ENCODE measurements around the gene SDC4.
"Not testable (repeated sequence)": the region's sequence is repeated elsewhere in the genome, so short reads cannot be mapped to it uniquely, and the experiment has no call there.

The SDC4 gene

DNA sequence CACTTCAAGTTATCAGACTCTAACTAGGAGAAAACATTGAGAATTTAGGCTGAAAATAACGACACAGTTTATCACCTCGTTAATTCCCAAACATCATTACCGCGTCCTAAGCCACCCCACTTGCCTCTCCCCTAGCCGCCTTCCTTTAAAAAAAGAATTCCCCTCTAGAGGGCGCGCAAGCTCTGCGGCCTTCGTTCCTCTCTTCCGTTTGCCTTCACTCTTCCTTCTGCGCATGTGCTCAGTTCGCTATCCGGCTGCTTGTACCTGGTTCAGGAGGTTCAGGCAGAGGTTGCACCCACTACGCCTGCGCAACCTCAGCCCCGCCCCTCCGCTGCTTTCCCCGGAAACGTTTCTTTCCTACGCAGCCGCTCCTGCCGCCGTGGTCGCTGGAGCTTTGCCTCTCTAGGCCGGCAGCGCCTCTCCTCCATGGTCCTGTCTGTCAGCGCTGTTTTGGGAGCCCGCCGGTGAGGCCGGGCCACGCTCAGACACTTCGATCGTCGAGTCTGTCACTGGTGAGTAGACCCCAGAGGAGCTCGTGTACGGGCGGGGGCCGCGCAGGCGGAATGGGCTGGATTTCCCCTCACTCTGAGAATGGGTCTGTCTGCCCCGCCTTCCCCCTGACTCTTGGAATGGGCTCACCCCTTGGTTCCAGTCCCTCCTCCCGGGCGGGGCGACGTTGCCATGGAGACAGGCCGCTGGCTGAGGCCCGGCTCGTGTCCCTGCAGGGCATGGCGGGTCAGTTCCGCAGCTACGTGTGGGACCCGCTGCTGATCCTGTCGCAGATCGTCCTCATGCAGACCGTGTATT, 14.8 kb upstream of the SDC4 start, which contains the start of gene SYS1:
Gene SYS1 (plus strand): TSS at position 353 of the 807 bp plus-strand sequence. CDS start 376 bp downstream, at position 729.
- no peaks in the 10 kb centered on the region for H3K9me3 ChIP-seq (ENCODE audit: control insufficient read depth, insufficient read depth, low read length)
- H3K9ac ChIP-seq (ENCODE audit: low read depth, low read length): peak within 1 kb of the TSS; percentile 93
- H3K27me3 ChIP-seq (ENCODE audit: control insufficient read depth, insufficient read depth, low read length): no peaks in the 10 kb centered on the region
- peak within 1 kb of the TSS; percentile 96 for H3K4me3 ChIP-seq (ENCODE audit: low read depth, low read length)
- peaks cover 15% of the 10 kb centered on the region for H3K36me3 ChIP-seq (ENCODE audit: control insufficient read depth, insufficient read depth, low read length)
- H3K4me1 ChIP-seq (ENCODE audit: control insufficient read depth, insufficient read depth, low read length): peaks cover 12% of the 10 kb centered on the region

DNA sequence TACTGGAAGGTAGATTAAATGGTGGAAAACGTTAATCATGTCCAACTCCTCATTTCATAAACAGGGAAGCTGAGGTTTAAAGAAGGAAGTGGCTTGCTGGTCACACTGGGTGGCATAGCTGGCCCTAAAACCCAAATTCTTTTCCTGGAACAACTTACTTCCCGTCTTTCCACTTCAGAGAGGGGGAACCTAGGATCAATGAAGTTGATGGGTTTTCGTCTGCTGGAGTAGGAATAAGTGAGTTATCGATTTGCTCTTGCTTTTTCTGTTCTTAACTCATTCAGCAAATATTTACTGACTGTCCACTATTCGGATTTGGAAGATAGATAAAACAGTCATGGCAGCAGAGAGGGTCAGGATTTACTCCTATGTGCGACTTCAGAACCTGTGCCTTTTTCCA, 13.6 kb upstream of the SDC4 start:
- no peaks in the 10 kb centered on the region for H3K9me3 ChIP-seq (ENCODE audit: control insufficient read depth, insufficient read depth, low read length)
- no peak overlapping the region for H3K4me3 ChIP-seq (ENCODE audit: low read depth, low read length)

DNA sequence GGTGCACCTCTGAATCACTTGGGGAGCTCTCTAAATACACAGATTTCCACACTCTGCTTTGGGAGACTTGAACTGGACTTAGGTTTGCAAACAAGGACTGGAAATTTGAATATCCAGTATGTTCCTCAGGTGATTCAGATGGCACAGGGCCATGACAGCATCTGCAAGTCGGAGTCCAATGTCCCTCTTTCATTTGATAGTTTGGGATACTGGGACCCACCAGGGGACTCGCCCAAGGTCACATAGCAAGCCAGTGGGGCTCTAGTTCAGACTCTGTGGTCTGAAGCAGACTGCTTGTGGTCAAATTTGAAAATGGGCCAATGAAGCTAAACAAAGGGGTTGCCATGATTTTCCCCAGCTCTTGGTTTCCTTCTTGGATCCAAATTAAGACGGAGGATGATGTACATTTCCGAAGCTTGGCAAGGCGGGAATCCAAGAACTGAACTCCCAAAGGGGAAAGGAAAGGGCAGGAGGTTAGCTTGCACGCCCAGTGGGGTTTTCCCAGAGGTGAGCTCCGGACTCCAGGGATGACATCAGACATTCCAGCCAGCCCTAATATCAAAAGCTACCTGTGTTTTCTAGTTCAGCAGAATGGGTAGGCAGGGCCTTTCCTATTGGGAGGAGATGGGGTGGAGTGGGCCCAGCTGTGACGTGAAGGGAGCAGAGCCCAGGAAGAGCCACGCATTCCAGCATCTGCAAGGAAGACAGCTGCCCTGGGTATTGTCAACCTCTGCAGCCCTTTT, 11.4 kb upstream of the SDC4 start:
- Histone ChIP-seq H3K4me1 (ENCODE audit: control insufficient read depth, insufficient read depth, low read length) (peaks cover 13% of the 10 kb centered on the region), H3K9me3 (ENCODE audit: control insufficient read depth, insufficient read depth, low read length) (no peaks in the 10 kb centered on the region), H3K27me3 (ENCODE audit: control insufficient read depth, insufficient read depth, low read length) (no peaks in the 10 kb centered on the region), H3K36me3 (ENCODE audit: control insufficient read depth, insufficient read depth, low read length) (no peaks in the 10 kb centered on the region), H3K4me3 (ENCODE audit: low read depth, low read length) (no peak overlapping the region), H3K9ac (ENCODE audit: low read depth, low read length) (no peak overlapping the region)

More for the DNA sequence above, 13.6 kb upstream of the SDC4 start:
- Histone ChIP-seq H3K4me1 (ENCODE audit: control insufficient read depth, insufficient read depth, low read length) (peaks cover 13% of the 10 kb centered on the region), H3K27me3 (ENCODE audit: control insufficient read depth, insufficient read depth, low read length) (no peaks in the 10 kb centered on the region), H3K9ac (ENCODE audit: low read depth, low read length) (no peak overlapping the region), H3K36me3 (ENCODE audit: control insufficient read depth, insufficient read depth, low read length) (peaks cover 4% of the 10 kb centered on the region)

DNA sequence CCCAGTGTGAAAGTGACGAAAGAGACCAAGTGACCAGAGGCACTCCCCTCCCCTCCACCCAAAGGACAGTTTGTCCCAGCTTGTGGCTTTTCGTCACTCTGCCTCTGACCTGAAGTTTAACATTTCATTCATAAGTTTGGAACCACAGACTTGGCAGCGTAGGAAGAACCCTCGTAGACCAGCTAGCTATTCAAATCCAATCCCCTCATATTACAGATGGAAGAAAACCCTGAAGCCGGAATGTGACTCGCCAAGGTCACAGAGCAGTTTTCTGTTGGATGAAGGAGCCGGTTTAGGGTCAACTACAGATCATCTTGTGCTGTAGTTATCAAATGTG, 10.8 kb upstream of the SDC4 start:
- H3K9ac ChIP-seq (ENCODE audit: low read depth, low read length): no peak overlapping the region
- no peaks in the 10 kb centered on the region for H3K36me3 ChIP-seq (ENCODE audit: control insufficient read depth, insufficient read depth, low read length)
- no peaks in the 10 kb centered on the region for H3K9me3 ChIP-seq (ENCODE audit: control insufficient read depth, insufficient read depth, low read length)
- no peaks in the 10 kb centered on the region for H3K27me3 ChIP-seq (ENCODE audit: control insufficient read depth, insufficient read depth, low read length)
- no peak overlapping the region for H3K4me3 ChIP-seq (ENCODE audit: low read depth, low read length)
- H3K4me1 ChIP-seq (ENCODE audit: control insufficient read depth, insufficient read depth, low read length): peaks cover 12% of the 10 kb centered on the region

DNA sequence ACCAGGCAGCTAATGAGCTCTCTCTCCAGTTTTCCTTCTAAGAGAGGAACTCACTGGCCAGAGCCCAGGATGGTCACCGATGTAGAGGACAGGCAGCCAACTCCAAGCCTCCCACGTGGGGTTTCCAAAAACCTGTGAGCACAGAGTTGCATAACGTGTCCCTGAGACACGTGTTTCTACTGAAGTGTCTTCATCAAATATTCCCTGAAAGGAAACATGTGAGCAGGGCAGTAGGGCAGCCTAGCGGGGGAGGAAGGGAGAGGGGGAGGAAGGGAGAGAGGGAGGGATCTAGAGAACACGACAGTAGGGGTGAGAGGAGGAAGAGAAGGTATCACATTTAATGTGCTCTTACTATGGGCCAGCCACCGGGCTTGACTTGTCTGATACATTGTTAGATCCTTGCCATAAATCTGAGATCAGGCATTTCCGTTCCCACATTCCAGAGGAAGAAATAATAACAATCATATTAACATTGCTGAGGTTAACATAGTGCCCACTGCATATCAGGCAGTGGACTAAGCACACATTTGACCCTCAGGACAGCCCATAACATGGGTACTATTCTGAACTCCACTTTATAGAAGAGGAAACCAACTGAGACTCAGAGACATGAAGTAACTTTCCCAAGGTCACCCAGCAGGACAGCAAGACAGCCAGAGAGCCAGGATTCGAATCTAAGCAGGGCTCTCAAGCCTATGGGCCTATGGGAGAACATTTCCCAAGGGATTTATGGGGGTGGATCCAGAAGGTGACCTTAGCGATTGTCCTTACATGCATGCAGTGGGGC, 10.3 kb upstream of the SDC4 start:
- H3K4me1 ChIP-seq (ENCODE audit: control insufficient read depth, insufficient read depth, low read length): peaks cover 9% of the 10 kb centered on the region
- no peaks in the 10 kb centered on the region for H3K36me3 ChIP-seq (ENCODE audit: control insufficient read depth, insufficient read depth, low read length)
- no peak overlapping the region for H3K4me3 ChIP-seq (ENCODE audit: low read depth, low read length)
- peak overlapping the region; percentile 16 for H3K9ac ChIP-seq (ENCODE audit: low read depth, low read length)
- H3K27me3 ChIP-seq (ENCODE audit: control insufficient read depth, insufficient read depth, low read length): no peaks in the 10 kb centered on the region
- H3K9me3 ChIP-seq (ENCODE audit: control insufficient read depth, insufficient read depth, low read length): no peaks in the 10 kb centered on the region

DNA sequence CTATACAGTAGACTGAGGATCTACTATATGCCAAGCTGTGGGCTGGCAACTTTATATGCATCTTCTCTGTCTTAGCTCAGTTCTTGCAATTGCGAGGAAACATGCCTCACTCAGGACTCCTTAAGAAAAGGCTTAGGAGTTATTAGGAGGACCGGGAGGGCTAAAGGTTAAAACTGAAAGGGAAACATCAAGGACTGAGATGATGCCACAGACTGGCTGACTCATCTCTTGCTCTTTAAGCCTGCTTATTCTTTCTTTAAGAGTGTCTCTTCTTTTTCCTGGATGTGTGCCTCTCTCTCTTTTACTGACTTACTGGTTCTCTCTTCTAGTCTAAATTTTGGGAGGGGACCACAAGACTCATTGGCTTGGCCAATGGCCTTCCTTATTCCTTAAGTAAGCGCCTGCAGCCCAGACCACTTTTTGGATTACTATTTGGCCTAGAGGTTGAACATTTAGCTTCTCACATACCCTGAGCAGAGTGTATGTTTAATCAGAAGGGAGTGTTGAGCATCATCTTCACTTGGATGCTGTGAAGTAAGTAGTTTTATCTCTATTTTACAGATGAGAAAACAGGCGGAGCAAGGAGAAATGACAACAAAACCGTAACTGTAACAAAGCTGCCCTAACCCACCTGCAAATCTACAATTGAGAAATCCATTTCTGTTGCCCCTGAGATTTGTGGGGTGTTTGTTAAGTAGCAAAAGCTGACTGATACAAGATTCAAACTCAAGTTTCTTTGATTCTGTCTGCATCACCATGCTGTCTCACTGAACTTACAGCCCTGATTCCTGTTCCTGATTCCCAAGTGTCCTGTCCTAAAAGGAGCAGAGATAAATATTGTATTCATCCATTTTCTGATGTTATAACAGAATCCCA, 7.2 kb upstream of the SDC4 start:
- Histone ChIP-seq H3K9ac (ENCODE audit: low read depth, low read length) (no peak overlapping the region), H3K4me1 (ENCODE audit: control insufficient read depth, insufficient read depth, low read length) (peaks cover 9% of the 10 kb centered on the region)

DNA sequence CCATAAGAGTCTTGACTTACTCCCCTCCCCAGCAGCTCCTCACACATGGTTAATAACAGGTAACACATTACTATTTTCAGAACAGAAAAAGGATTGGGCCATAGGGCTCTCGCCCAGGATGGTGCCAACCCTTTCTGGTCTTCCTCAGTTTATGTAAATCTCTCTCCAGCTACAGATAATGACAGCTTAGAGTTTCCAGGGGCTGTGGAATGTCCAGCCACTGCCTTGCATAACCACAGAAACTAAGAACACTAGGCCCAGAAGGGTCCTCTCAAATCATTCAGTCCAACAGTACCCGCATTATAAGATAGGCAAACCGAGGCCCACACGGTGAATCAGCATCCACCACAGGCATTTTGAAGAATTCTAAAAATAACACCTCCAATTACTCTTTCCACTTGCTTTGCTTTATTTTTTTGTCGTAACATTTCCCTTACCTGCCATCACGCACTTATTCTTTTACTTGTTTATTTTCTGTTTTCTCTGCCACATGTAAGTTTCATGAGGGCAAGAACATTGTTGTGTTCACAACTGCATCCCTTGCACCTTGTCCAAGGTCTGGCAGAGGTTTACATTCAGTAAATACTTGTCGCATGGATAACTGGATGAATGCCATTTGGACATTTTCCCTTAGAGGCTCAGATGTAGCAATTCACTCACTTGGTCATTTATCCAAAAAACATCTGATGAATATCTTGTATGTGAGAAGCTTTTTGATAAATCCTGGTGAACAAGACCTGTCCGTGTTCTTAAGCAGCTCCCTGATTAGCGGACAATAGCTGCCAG, 6.4 kb upstream of the SDC4 start:
- no peak overlapping the region for H3K9ac ChIP-seq (ENCODE audit: low read depth, low read length)
- H3K4me3 ChIP-seq (ENCODE audit: low read depth, low read length): no peak overlapping the region
- peaks cover 9% of the 10 kb centered on the region for H3K4me1 ChIP-seq (ENCODE audit: control insufficient read depth, insufficient read depth, low read length)
- H3K9me3 ChIP-seq (ENCODE audit: control insufficient read depth, insufficient read depth, low read length): no peaks in the 10 kb centered on the region
- H3K36me3 ChIP-seq (ENCODE audit: control insufficient read depth, insufficient read depth, low read length): no peaks in the 10 kb centered on the region
- no peaks in the 10 kb centered on the region for H3K27me3 ChIP-seq (ENCODE audit: control insufficient read depth, insufficient read depth, low read length)

More for the DNA sequence above, 7.2 kb upstream of the SDC4 start:
- H3K27me3 ChIP-seq (ENCODE audit: control insufficient read depth, insufficient read depth, low read length): no peaks in the 10 kb centered on the region
- H3K9me3 ChIP-seq (ENCODE audit: control insufficient read depth, insufficient read depth, low read length): no peaks in the 10 kb centered on the region
- no peak overlapping the region for H3K4me3 ChIP-seq (ENCODE audit: low read depth, low read length)
- H3K36me3 ChIP-seq (ENCODE audit: control insufficient read depth, insufficient read depth, low read length): no peaks in the 10 kb centered on the region

DNA sequence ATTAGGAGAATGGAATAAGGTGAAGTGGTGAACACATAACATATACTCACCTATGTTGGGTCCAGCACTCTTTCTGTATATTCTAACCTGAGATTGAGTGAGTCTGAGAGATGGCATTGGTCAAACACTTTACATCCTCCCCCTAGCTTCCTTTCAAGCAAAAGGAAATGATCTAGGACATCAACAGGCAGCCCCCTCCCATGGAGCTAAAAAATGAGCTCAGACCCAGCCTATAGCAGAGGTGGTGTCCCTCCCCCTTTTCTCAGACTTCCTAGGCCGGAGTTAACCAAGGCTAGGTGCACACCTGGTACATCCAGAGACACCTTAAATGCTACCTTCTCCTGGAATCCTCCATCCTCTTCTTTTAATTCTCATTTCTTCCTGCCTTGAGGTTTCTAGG, 5.5 kb upstream of the SDC4 start:
- no peaks in the 10 kb centered on the region for H3K36me3 ChIP-seq (ENCODE audit: control insufficient read depth, insufficient read depth, low read length)
- H3K27me3 ChIP-seq (ENCODE audit: control insufficient read depth, insufficient read depth, low read length): no peaks in the 10 kb centered on the region
- H3K4me1 ChIP-seq (ENCODE audit: control insufficient read depth, insufficient read depth, low read length): peaks cover 10% of the 10 kb centered on the region
- no peak overlapping the region for H3K4me3 ChIP-seq (ENCODE audit: low read depth, low read length)
- H3K9ac ChIP-seq (ENCODE audit: low read depth, low read length): no peak overlapping the region
- H3K9me3 ChIP-seq (ENCODE audit: control insufficient read depth, insufficient read depth, low read length): no peaks in the 10 kb centered on the region

DNA sequence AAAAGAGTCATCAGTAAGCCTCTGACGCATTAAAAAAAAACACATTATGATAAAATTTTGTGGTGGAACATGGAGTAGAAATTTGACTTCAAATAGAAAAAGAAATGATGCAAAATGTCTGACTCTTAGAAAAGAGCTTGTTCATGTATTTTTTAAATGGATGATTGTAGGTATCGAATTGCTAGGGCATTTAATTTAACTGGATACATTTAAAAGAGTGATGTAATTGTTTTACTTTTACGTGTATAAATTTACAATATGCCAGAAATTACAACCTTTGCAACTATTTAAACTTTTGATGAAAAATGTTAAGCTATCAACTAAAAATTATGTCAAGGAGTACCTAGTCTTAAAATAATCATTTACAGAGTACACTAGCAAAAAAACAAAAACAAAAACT, 4.5 kb upstream of the SDC4 start:
- Histone ChIP-seq H3K27me3 (ENCODE audit: control insufficient read depth, insufficient read depth, low read length) (no peaks in the 10 kb centered on the region), H3K4me3 (ENCODE audit: low read depth, low read length) (no peak overlapping the region), H3K9ac (ENCODE audit: low read depth, low read length) (no peak overlapping the region), H3K36me3 (ENCODE audit: control insufficient read depth, insufficient read depth, low read length) (no peaks in the 10 kb centered on the region), H3K4me1 (ENCODE audit: control insufficient read depth, insufficient read depth, low read length) (peaks cover 3% of the 10 kb centered on the region), H3K9me3 (ENCODE audit: control insufficient read depth, insufficient read depth, low read length) (no peaks in the 10 kb centered on the region)

DNA sequence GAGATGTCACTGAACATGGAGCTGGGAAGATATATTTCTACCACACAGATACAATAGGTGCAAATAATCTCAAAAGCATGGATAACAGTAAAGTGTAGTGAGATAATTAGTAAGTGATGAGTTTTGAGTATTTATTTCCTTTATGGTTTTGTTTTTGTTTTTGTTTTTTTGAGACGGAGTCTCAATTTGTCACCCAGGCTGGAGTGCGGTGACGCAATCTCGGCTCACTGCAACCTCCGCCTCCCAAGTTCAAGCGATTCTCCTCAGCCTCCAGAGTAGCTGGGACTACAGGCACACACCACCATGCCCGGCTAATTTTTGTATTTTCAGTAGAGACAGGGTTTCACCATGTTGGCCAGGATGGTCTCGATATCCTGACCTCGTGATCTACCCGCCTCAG, 2.6 kb upstream of the SDC4 start:
- H3K9me3 ChIP-seq (ENCODE audit: control insufficient read depth, insufficient read depth, low read length); H3K4me3 ChIP-seq (ENCODE audit: low read depth, low read length); H3K9ac ChIP-seq (ENCODE audit: low read depth, low read length); H3K27me3 ChIP-seq (ENCODE audit: control insufficient read depth, insufficient read depth, low read length); H3K36me3 ChIP-seq (ENCODE audit: control insufficient read depth, insufficient read depth, low read length): not testable (repeated sequence)
- H3K4me1 ChIP-seq (ENCODE audit: control insufficient read depth, insufficient read depth, low read length): peaks cover 14% of the 10 kb centered on the region
